ENCODE measurements around the gene RANBP10. TPM values are rescaled to one million over a fixed set of nuclear protein-coding genes. Genes with fewer than 3 reads are reported as not detected.

RANBP10 gene
- total and polyA plus RNA-seq, 2 of the 13 experiments (the other 11 are each of a cell fraction or from before 2014, with no cell fraction given): 9.2 to 22.7 TPM

GRCh38 chr16:67726106-67727034 lies 80.0 kb downstream of the RANBP10 start (continued):
- TF ChIP-seq ZNF232 (CRISPR knock-in tag; IDR thresholded peaks at IDR 0.05; ENCODE audit: borderline replicate concordance) (no peak), JUNB (CRISPR knock-in tag; IDR thresholded peaks at IDR 0.05; ENCODE audit: borderline replicate concordance) (no peak), MAFK (conservative IDR thresholded peaks at IDR 0.05 in 1 of 2, IDR thresholded peaks at IDR 0.05 in 1 of 2; ENCODE audit: low read length in 2 of 2) (no peak), AKAP8 (CRISPR knock-in tag; IDR thresholded peaks at IDR 0.05) (no peak), ZBTB8A (CRISPR knock-in tag; IDR thresholded peaks at IDR 0.05; ENCODE audit: borderline replicate concordance, low read depth) (no peak), ERF (CRISPR knock-in tag; IDR thresholded peaks at IDR 0.05) (0 out of 2 replicates have a peak, but pooled peaks have one; percentile 33), MAFF (IDR thresholded peaks at IDR 0.05; ENCODE audit: low read depth, low read length) (no peak), WIZ (CRISPR knock-in tag; IDR thresholded peaks at IDR 0.05) (no peak), ZNF451 (CRISPR knock-in tag; IDR thresholded peaks at IDR 0.05) (0 out of 2 replicates have a peak, but pooled peaks have one; percentile 51), ZNF883 (CRISPR knock-in tag; IDR thresholded peaks at IDR 0.05; ENCODE audit: not compliant biosample characterization) (peak; percentile 41), MYC (CRISPR knock-in tag; IDR thresholded peaks at IDR 0.05; ENCODE audit: borderline replicate concordance) (no peak), NFYB (CRISPR knock-in tag; IDR thresholded peaks at IDR 0.05) (no peak), AGO1 (IDR thresholded peaks at IDR 0.05; ENCODE audit: low read depth, low read length, poor library complexity, severe bottlenecking) (no peak), SOX5 (CRISPR knock-in tag; IDR thresholded peaks at IDR 0.05; ENCODE audit: borderline replicate concordance) (no peak), PRPF4 (IDR thresholded peaks at IDR 0.05; ENCODE audit: low read depth, low read length, poor library complexity, severe bottlenecking) (no peak), TCF12 (IDR thresholded peaks at IDR 0.05) (no peak), TCF12 (CRISPR knock-in tag; IDR thresholded peaks at IDR 0.05) (peak; percentile 37; the same call in 1 of the 2 replicates), ZNF546 (CRISPR knock-in tag; conservative IDR thresholded peaks at IDR 0.05) (no peak), YY1 (IDR thresholded peaks at IDR 0.05; ENCODE audit: insufficient read depth, insufficient replicate concordance, low read depth, low read length) (peak; percentile 40), ZNF614 (CRISPR knock-in tag; IDR thresholded peaks at IDR 0.05; ENCODE audit: borderline replicate concordance) (peak; percentile 84; the same call in 1 of the 2 replicates)
- TF ChIP-seq, protein P1, sequence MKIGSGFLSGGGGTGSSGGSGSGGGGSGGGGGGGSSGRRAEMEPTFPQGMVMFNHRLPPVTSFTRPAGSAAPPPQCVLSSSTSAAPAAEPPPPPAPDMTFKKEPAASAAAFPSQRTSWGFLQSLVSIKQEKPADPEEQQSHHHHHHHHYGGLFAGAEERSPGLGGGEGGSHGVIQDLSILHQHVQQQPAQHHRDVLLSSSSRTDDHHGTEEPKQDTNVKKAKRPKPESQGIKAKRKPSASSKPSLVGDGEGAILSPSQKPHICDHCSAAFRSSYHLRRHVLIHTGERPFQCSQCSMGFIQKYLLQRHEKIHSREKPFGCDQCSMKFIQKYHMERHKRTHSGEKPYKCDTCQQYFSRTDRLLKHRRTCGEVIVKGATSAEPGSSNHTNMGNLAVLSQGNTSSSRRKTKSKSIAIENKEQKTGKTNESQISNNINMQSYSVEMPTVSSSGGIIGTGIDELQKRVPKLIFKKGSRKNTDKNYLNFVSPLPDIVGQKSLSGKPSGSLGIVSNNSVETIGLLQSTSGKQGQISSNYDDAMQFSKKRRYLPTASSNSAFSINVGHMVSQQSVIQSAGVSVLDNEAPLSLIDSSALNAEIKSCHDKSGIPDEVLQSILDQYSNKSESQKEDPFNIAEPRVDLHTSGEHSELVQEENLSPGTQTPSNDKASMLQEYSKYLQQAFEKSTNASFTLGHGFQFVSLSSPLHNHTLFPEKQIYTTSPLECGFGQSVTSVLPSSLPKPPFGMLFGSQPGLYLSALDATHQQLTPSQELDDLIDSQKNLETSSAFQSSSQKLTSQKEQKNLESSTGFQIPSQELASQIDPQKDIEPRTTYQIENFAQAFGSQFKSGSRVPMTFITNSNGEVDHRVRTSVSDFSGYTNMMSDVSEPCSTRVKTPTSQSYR (CRISPR knock-in tag; IDR thresholded peaks at IDR 0.05; ENCODE audit: borderline replicate concordance): peak; percentile 54; the same call in 1 of the 2 replicates
- TF ChIP-seq, protein P2, sequence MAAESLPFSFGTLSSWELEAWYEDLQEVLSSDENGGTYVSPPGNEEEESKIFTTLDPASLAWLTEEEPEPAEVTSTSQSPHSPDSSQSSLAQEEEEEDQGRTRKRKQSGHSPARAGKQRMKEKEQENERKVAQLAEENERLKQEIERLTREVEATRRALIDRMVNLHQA (CRISPR knock-in tag; IDR thresholded peaks at IDR 0.05): no peak
- TF ChIP-seq, protein P3, sequence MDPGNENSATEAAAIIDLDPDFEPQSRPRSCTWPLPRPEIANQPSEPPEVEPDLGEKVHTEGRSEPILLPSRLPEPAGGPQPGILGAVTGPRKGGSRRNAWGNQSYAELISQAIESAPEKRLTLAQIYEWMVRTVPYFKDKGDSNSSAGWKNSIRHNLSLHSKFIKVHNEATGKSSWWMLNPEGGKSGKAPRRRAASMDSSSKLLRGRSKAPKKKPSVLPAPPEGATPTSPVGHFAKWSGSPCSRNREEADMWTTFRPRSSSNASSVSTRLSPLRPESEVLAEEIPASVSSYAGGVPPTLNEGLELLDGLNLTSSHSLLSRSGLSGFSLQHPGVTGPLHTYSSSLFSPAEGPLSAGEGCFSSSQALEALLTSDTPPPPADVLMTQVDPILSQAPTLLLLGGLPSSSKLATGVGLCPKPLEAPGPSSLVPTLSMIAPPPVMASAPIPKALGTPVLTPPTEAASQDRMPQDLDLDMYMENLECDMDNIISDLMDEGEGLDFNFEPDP (CRISPR knock-in tag; conservative IDR thresholded peaks at IDR 0.05): 0 out of 2 replicates have a peak, but pooled peaks have one; percentile 1
- TF ChIP-seq, protein P4, sequence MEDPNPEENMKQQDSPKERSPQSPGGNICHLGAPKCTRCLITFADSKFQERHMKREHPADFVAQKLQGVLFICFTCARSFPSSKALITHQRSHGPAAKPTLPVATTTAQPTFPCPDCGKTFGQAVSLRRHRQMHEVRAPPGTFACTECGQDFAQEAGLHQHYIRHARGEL (CRISPR knock-in tag; IDR thresholded peaks at IDR 0.05): no peak

Measured in HepG2 (cell line).